GM23248 (cell line): ENCODE results near the gene FEV.

Source experiments
- EZH2 ChIP-seq: fragments of 200-600 bp; sonication (generic); IDR thresholded peaks from 2 replicates; pipeline ENCODE4 v1.6.1; 2018; ENCODE audit warnings: antibody characterized with exemption, mild to moderate bottlenecking; ENCODE audit not compliant: insufficient read depth, poor library complexity, severe bottlenecking
- EZH2phosphoT487 ChIP-seq: fragments of 200-600 bp; sonication (generic); IDR thresholded peaks from 2 replicates; pipeline ENCODE4 v1.6.1; 2018; ENCODE audit warnings: antibody characterized with exemption, moderate library complexity, mild to moderate bottlenecking, low read depth; ENCODE audit not compliant: insufficient read depth

- TF ChIP-seq EZH2 (no peak), EZH2phosphoT487 (no peak)
Measured at GRCh38 chr2:218982586-218983262, 2.3 kb downstream of the FEV start.
